Esophagus squamous epithelium (tissue), 4 donors: ENCODE measurements around the gene AK9.

Source experiments
- POLR2A ChIP-seq, 4 donors: fragments of 450-650 bp; IDR thresholded peaks; one replicate each; pipeline ENCODE4 v1.6.1; 2017; ENCODE audit warnings: antibody characterized with exemption in 4 of 4, mild to moderate bottlenecking in 4 of 4, moderate library complexity in 3 of 4
- TF ChIP-seq, protein P1 (sequence below), 6 experiments: fragments of 450-650 bp in 4 of 6; fragments of 200-600 bp in 2 of 6; sonication (generic) in 2 of 6; IDR thresholded peaks; one replicate each; pipeline ENCODE4 v1.5.1; 2016 to 2019; ENCODE audit warnings: antibody characterized with exemption in 6 of 6, mild to moderate bottlenecking in 4 of 6, moderate library complexity in 4 of 6

DNA sequence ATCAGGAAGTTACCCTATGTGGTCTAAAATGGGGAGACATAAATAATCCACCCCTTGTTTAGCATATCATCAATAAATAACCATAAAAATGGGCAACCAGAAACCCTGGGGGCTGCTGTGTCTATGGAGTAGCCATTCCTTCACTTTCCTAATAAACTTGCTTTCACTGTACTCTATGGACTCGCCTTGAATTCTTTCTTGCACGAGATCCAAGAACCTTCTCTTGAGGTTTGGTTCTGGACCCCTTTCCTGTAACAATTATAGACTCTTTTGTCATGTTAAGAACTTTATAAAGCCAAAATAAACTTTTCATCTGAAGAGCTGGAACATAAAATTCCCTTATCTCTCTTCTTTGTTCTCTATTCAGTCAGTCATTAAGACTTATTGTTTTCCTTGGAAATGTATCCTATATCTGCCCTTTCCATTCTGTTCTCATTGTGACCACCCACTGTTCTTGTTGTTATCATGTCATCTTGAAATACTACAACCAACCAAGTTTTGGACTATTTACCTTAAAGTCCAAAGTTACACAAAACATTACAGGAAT, 178.7 kb downstream of the AK9 start:
- TF ChIP-seq, protein P1, sequence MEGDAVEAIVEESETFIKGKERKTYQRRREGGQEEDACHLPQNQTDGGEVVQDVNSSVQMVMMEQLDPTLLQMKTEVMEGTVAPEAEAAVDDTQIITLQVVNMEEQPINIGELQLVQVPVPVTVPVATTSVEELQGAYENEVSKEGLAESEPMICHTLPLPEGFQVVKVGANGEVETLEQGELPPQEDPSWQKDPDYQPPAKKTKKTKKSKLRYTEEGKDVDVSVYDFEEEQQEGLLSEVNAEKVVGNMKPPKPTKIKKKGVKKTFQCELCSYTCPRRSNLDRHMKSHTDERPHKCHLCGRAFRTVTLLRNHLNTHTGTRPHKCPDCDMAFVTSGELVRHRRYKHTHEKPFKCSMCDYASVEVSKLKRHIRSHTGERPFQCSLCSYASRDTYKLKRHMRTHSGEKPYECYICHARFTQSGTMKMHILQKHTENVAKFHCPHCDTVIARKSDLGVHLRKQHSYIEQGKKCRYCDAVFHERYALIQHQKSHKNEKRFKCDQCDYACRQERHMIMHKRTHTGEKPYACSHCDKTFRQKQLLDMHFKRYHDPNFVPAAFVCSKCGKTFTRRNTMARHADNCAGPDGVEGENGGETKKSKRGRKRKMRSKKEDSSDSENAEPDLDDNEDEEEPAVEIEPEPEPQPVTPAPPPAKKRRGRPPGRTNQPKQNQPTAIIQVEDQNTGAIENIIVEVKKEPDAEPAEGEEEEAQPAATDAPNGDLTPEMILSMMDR (IDR thresholded peaks at IDR 0.05) = no peak
- no peak for TF ChIP-seq POLR2A (IDR thresholded peaks at IDR 0.05)
